HG02623 (cell line): ENCODE data around the gene GEMIN8.

Source experiments
- ATAC-seq: cut with Tn5 transposase; IDR thresholded peaks from one replicate; pipeline ENCODE4 v1.9.1; 2021; ENCODE audit warnings: moderate library complexity; ENCODE audit not compliant: unreplicated experiment

GEMIN8 gene

GRCh38 chrX:14029425-14030173 is at the start of gene GEMIN8:
Gene GEMIN8, minus strand, starts transcription at chrX:14029892. Its CDS starts 8,414 bp downstream, at chrX:14021478.
- ATAC-seq = peak; percentile 80

- no peak for ATAC-seq
These were observed 46.9 kb upstream of the GEMIN8 start for GRCh38 chrX:14076639-14077038.

- no peak for ATAC-seq
These were observed 43.9 kb upstream of the GEMIN8 start for GRCh38 chrX:14073556-14073955.

- ATAC-seq = no peak
These were observed 43.4 kb upstream of the GEMIN8 start for GRCh38 chrX:14073071-14073470.

- no peak for ATAC-seq
These were observed 36.1 kb upstream of the GEMIN8 start for GRCh38 chrX:14065800-14066199.

GRCh38 chrX:14064626-14065432 is 35.1 kb upstream of the GEMIN8 start:
- no peak for ATAC-seq

- no peak for ATAC-seq
These were observed 32.8 kb upstream of the GEMIN8 start for GRCh38 chrX:14062524-14062923.

- no peak for ATAC-seq
These were observed 26.5 kb upstream of the GEMIN8 start for GRCh38 chrX:14056206-14056605.

- ATAC-seq = no peak
These were observed 21.7 kb upstream of the GEMIN8 start for GRCh38 chrX:14051416-14051815.

- no peak for ATAC-seq
These were observed 21.0 kb upstream of the GEMIN8 start for GRCh38 chrX:14050709-14051108.

- ATAC-seq = no peak
These were observed 13.5 kb upstream of the GEMIN8 start for GRCh38 chrX:14043209-14043608.

- no peak for ATAC-seq
These were observed 9.7 kb upstream of the GEMIN8 start for GRCh38 chrX:14039344-14039743.

GRCh38 chrX:14038375-14039085 is 8.8 kb upstream of the GEMIN8 start:
- ATAC-seq = no peak

- ATAC-seq = no peak
These were observed 2.7 kb upstream of the GEMIN8 start for GRCh38 chrX:14032406-14032805.

- ATAC-seq = no peak
These were observed 460 bp upstream of the GEMIN8 start for GRCh38 chrX:14030174-14030530.

- ATAC-seq = no peak
These were observed 660 bp downstream of the GEMIN8 start for GRCh38 chrX:14029039-14029424.

GRCh38 chrX:14028473-14028872 is 1.2 kb downstream of the GEMIN8 start:
- no peak for ATAC-seq

- ATAC-seq = no peak
These were observed 2.1 kb downstream of the GEMIN8 start for GRCh38 chrX:14027511-14028019.

GRCh38 chrX:14027036-14027435 is 2.7 kb downstream of the GEMIN8 start:
- no peak for ATAC-seq

- no peak for ATAC-seq
These were observed 3.6 kb downstream of the GEMIN8 start for GRCh38 chrX:14026121-14026520.

GRCh38 chrX:14022019-14022418 is 7.7 kb downstream of the GEMIN8 start:
- ATAC-seq = no peak
